ENCODE data around the gene SLC22A7. TPM values are rescaled to one million over a fixed set of nuclear protein-coding genes. Genes with fewer than 3 reads are reported as not detected.
A peak's percentile ranks its signal among the peaks of the same experiment; 100 is the strongest.

Gene SLC22A7
- total RNA-seq = not detected

GRCh38 chr6:43297644-43298564 lies at the start of gene SLC22A7:
Gene SLC22A7 (plus strand): TSS chr6:43298260. CDS start chr6:43298359, 99 bp downstream.
- no peak for DNase-seq

GRCh38 chr6:43248791-43249190 lies 49.3 kb upstream of the SLC22A7 start:
- no peak for DNase-seq

GRCh38 chr6:43250992-43251373 lies 47.1 kb upstream of the SLC22A7 start:
- DNase-seq = no peak

- no peak for DNase-seq
Measured at GRCh38 chr6:43253401-43253800, 44.7 kb upstream of the SLC22A7 start.

GRCh38 chr6:43254138-43254817 lies 43.8 kb upstream of the SLC22A7 start:
- DNase-seq = no peak

- no peak for DNase-seq
Measured at GRCh38 chr6:43254846-43255245, 43.2 kb upstream of the SLC22A7 start.

GRCh38 chr6:43255408-43256054 lies 42.5 kb upstream of the SLC22A7 start:
- DNase-seq = no peak

- DNase-seq = no peak
Measured at GRCh38 chr6:43256670-43257366, 41.2 kb upstream of the SLC22A7 start.

- no peak for DNase-seq
Measured at GRCh38 chr6:43257367-43258145, 40.5 kb upstream of the SLC22A7 start.

- no peak for DNase-seq
Measured at GRCh38 chr6:43258180-43258579, 39.9 kb upstream of the SLC22A7 start.

GRCh38 chr6:43258807-43259686 lies 39.0 kb upstream of the SLC22A7 start:
- DNase-seq = no peak

GRCh38 chr6:43260791-43261190 lies 37.3 kb upstream of the SLC22A7 start:
- no peak for DNase-seq

- DNase-seq = no peak
Measured at GRCh38 chr6:43261198-43261597, 36.9 kb upstream of the SLC22A7 start.

- DNase-seq = no peak
Measured at GRCh38 chr6:43262000-43262779, 35.9 kb upstream of the SLC22A7 start.

GRCh38 chr6:43262780-43263313 lies 35.2 kb upstream of the SLC22A7 start:
- DNase-seq = no peak

- peak; percentile 81 for DNase-seq
Measured at GRCh38 chr6:43263314-43264178, 34.5 kb upstream of the SLC22A7 start.

GRCh38 chr6:43264599-43265145 lies 33.4 kb upstream of the SLC22A7 start:
- no peak for DNase-seq

- DNase-seq = no peak
Measured at GRCh38 chr6:43265564-43265963, 32.5 kb upstream of the SLC22A7 start.

Measured in tongue (tissue), 2 donors.